Stimulated activated CD8-positive, alpha-beta memory T cell treated with anti-CD3 and anti-CD28 coated beads, Interleukin-12 subunit alpha, Interleukin-12 subunit beta, amount 100 ng/mL, for 1 hour (primary cell): ENCODE data around the gene PCDHB7.
"Not testable (repeated sequence)": the region's sequence is repeated elsewhere in the genome, so short reads cannot be mapped to it uniquely, and the experiment has no call there.

Experiments used
- DNase-seq: peaks from one replicate; pipeline ENCODE4 v3.0.0-alpha.2; 2020; ENCODE audit warnings: low read depth

PCDHB7 gene

DNA sequence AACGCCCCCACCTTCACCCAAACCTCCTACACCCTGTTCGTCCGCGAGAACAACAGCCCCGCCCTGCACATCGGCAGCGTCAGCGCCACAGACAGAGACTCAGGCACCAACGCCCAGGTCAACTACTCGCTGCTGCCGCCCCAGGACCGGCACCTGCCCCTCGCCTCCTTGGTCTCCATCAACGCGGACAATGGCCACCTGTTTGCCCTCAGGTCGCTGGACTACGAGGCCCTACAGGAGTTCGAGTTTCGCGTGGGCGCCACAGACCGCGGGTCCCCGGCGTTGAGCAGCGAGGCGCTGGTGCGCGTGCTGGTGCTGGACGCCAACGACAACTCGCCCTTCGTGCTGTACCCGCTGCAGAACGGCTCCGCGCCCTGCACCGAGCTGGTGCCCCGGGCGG is 52.4 kb downstream of the PCDHB7 start:
- not testable (repeated sequence) for DNase-seq

DNA sequence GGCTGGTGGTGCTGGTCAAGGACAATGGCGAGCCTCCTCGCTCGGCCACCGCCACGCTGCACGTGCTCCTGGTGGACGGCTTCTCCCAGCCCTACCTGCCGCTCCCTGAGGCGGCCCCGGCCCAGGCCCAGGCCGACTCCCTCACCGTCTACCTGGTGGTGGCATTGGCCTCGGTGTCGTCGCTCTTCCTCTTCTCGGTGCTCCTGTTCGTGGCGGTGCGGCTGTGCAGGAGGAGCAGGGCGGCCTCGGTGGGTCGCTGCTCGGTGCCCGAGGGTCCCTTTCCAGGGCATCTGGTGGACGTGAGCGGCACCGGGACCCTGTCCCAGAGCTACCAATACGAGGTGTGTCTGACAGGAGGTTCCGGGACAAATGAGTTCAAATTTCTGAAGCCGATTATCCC is 53.0 kb downstream of the PCDHB7 start:
- not testable (repeated sequence) for DNase-seq
